Nucleus accumbens (tissue), 56 donors: Measurements from ENCODE around the gene BCAM.
"Not testable (repeated sequence)": the region's sequence is repeated elsewhere in the genome, so short reads cannot be mapped to it uniquely, and the experiment has no call there.

Experiments used
- DNase-seq, 56 donors: peaks; one replicate each; lab custom pipeline; 2025; lab: John Stamatoyannopoulos, UW

Gene BCAM

DNA sequence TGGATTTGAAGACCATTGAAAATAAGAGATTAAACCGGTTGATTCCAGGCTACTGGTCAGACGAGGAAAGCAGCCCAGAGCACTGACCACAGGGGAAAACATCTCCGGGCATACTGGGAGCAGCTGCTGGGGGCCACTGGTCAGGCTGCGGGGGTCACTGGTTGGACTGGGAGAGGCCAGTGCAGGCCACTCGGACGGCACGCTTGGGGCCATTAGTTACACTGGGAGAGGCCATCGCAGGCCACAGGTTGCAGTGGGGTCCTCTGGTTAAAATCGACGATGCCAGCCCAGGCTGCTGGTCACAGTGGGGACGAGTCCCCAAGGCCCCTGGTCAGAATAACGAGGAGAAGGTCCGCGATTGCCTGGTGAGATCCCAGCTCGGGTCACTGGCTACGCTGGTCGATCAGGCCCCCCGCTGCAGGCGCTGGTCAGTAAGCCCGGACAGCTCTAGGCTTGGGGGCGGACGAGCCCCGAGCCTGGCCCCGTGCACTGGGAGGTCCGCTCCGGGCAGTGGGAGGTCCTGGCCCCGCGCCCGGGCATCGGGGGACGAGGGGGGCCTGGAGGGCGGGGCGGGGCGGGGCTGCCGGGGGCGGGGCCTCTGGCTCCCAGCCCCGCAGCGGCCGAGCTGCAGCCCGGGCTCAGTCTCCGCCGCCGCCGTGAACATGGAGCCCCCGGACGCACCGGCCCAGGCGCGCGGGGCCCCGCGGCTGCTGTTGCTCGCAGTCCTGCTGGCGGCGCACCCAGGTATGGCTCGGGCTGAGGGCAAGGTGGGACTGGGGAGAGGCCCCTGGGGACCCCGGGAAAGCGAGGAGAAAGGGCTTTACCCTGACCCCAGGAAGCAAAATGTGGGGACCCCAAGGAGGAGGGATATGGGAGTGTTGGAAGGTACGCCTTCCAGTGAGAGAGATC, at the start of gene BCAM:
Gene BCAM (plus strand): TSS at position 641 of the 909 bp plus-strand sequence. CDS start 22 bp downstream, at position 663.
- peak in 33 of 56 donors; percentile 1 to 78 (median 21) for DNase-seq

- no peak for DNase-seq
Observed at GRCh38 chr19:44762038-44762437, 46.9 kb upstream of the BCAM start.

DNA sequence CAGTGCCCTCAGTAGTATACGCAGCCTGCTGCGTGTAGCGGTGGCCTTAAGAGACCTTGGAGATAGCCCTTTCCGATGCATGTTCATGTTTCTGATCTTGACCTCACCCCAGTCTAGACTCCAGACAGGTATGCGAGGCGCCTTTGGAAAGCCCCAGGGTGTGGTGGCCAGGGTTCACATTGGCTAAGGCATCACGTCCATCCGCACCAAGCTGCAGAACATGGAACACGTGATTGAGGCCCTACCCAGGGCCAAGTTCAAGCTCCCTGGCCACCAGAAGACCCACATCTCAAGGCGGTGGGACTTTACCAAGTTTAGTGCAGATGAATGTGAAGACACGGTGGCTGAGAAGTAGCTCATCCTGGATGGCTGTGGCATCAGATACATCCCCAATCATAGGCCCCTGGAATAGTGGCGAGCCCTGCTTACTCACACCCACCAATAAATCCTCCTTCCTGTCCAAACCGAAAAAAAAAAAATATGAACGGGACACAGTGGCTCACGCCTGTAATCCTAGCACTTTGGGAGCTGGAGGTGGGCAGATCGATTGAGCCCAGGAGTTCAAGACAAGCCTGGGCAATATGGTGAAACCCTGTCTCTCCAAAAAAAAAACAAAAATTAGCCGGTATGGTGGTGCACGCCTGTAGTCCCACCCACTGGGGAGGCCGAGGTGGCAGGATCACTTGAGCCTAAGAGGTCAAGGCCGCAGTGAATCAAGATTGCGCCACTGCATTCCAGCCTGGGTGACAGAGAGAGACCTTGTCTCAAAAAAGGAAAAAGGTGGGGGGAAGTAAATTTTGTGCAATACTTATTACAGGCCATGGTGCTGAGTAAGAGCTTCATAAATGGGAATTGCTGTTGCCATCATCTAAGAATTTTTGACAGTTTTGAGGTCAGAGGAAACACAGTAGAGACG, 43.6 kb upstream of the BCAM start:
- DNase-seq, result no peak

- no peak for DNase-seq
Observed at GRCh38 chr19:44765949-44766335, 43.0 kb upstream of the BCAM start.

GRCh38 chr19:44767295-44768180, 41.4 kb upstream of the BCAM start:
- no peak for DNase-seq

GRCh38 chr19:44770550-44771257, 38.2 kb upstream of the BCAM start:
- peak in 43 of 56 donors; percentile 13 to 84 (median 46) for DNase-seq

GRCh38 chr19:44772144-44772543, 36.8 kb upstream of the BCAM start:
- DNase-seq, result not testable (repeated sequence)

DNA sequence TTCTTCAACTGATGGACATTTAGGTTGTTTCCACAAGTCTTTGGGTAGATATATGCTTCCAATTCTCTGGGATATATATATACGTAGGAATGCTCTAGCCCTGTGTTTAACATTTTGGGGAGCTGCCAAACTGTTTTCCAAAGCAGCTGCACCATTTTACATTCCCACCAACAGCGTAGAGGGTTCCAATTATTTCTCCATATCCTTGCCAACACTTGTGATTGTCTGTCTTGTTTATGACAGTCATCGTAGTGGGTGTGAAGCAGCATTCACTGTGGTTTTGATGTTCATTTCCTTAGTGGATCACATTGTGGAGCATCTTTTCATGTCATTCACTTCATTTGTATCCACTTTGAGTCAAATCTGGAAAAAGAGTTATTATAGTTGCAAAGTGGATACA, 35.9 kb upstream of the BCAM start:
- DNase-seq, result no peak

GRCh38 chr19:44775676-44776240, 33.1 kb upstream of the BCAM start:
- no peak for DNase-seq

DNA sequence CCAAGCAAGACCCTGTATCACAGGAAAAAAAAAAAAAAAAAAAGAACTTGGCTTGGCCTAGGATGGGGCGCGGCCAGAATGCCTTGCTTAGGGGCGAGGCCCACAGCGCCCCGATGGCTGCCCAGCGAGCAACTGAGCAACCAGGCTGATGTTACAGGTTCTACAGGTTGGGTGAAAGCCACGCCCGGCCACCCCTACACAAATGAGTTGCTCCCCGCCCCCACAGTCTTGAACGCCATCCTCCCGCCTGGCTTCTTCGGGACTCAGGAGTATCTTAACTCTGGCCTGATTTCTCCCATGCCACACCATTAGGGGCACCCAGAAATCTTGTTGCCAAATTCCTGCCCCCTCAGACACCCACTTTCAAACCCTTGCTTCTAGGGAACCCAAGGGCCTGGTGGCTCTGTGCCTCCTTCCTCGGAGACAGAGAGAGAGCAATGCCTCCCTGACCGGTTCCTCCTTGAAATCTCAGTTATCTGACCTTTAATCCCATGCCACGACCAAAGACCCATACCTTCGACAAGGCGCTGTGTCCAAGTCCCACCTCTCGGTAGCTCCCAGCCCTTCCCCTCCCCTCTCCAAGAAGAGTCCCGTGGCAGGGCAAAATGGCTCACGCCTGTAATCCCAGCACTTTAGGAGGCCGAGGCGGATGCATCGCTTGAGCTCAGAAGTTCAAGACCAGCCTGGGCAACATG, 32.4 kb upstream of the BCAM start:
- DNase-seq, result no peak

DNA sequence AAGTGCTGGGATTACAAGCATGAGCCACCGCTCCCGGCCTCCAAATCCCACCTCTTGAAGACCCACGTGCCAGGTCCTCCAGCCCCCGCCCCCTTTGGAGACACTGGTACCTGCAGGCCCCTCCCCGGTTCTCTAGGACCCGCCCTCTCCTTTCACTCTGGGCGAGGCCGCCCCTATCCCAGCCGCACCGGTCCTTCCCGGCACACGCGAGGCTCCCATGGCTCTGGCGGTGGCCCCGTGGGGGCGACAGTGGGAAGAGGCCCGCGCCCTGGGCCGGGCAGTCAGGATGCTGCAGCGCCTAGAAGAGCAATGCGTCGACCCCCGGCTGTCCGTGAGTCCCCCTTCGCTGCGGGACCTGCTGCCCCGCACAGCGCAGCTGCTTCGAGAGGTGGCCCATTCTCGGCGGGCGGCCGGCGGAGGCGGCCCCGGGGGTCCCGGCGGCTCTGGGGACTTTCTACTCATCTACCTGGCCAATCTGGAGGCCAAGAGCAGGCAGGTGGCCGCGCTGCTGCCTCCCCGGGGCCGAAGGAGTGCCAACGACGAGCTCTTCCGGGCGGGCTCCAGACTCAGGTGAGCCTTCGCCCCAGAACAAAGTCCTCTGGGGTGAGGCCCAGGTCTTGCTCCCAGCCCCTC, 31.1 kb upstream of the BCAM start, which contains the start of gene CBLC:
Gene CBLC (plus strand): TSS at position 176 of the 633 bp plus-strand sequence. CDS start 42 bp downstream, at position 218.
- no peak for DNase-seq

GRCh38 chr19:44779150-44779549, 29.8 kb upstream of the BCAM start:
- DNase-seq, result no peak

DNA sequence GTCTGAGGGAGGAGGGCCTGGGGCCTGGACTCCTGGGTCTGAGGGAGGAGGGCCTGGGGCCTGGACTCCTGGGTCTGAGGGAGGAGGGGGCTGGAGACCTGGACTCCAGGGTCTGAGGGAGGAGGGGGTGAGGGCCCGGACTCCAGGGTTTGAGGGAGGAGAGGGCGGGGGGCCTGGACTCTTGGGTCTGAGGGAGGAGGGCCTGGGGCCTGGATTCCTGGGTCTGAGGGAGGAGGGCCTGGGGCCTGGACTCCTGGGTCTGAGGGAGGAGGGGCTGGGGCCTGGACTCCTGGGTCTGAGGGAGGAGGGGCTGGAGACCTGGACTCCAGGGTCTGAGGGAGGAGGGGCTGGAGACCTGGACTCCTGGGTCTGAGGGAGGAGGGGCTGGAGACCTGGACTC, 27.2 kb upstream of the BCAM start:
- DNase-seq, result not testable (repeated sequence)

GRCh38 chr19:44782729-44783128, 26.2 kb upstream of the BCAM start:
- no peak for DNase-seq

- no peak for DNase-seq
Observed at GRCh38 chr19:44783545-44783944, 25.4 kb upstream of the BCAM start.

GRCh38 chr19:44785271-44785670, 23.6 kb upstream of the BCAM start:
- DNase-seq, result no peak

DNA sequence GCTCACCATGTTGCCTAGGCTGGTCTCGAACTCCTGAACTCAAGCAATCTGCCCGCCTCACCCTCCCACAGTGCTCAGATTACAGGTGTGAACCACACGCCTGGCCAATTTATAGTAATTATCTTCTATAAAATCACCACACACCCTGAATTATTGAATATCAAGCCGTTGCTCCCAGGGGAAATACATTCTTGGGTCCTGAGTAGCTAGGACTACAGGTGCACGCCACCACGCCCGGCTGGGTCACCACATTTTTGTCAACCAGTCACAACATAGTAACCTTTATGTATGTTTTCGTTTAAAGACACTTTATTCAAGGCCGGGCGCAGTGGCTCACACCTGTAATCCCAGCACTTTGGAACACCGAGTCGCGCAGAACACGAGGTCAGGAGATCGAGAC, 22.9 kb upstream of the BCAM start:
- no peak for DNase-seq

- no peak for DNase-seq
Observed at GRCh38 chr19:44788971-44789370, 19.9 kb upstream of the BCAM start.
